Stimulated activated CD8-positive, alpha-beta memory T cell treated with anti-CD3 and anti-CD28 coated beads, Interleukin-12 subunit alpha, Interleukin-12 subunit beta, amount 100 ng/mL, for 1 hour (primary cell): ENCODE data around the gene DMD.
"Not testable (repeated sequence)": the region's sequence is repeated elsewhere in the genome, so short reads cannot be mapped to it uniquely, and the experiment has no call there.

Source experiments
- DNase-seq: peaks from one replicate; pipeline ENCODE4 v3.0.0-alpha.2; 2020; ENCODE audit warnings: low read depth

Gene DMD

DNA sequence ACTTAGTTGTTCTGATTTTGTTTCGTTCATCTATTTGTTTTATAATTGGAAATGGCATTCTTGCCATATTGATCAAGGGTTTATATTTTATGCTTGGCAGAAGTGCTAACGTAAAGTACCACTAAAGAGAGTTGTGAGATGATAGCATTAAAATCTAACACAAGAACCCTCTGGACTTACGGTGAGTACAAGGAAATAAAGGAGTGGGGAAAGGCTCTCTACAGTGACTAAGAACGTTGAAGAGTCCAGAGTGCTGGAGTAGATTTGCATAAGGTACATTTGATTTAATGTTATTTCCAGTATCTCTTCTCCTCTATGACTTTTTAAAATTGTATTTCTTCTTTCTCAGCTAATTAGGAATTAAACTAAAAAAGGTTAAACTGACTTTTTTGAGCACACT, 612.6 kb downstream of the DMD start:
- DNase-seq = no peak

GRCh38 chrX:32597777-32598176, 613.6 kb downstream of the DMD start:
- no peak for DNase-seq

- no peak for DNase-seq
These were observed 618.6 kb downstream of the DMD start for GRCh38 chrX:32592786-32593185.

GRCh38 chrX:32591589-32591988, 619.8 kb downstream of the DMD start:
- DNase-seq = no peak

DNA sequence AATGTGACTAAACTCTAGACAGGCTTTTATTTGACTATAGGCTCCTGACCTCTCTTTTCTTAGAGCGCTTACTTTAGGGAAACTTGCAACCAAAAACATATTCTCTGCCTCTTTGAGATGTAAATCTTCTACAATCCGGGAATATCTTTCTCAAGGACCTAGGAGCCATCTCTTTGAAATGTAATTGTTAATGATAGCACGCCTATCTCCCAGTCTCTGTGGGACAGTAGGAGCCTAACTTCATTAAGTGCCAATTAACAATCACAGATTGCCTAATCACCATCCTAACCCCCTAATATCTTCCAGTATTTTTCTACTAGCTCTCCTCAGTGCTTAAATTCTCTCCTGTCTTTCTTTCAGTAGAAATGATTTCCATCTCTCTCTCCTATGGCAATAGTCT, 628.6 kb downstream of the DMD start:
- DNase-seq = no peak

- no peak for DNase-seq
These were observed 634.5 kb downstream of the DMD start for GRCh38 chrX:32576885-32577284.

DNA sequence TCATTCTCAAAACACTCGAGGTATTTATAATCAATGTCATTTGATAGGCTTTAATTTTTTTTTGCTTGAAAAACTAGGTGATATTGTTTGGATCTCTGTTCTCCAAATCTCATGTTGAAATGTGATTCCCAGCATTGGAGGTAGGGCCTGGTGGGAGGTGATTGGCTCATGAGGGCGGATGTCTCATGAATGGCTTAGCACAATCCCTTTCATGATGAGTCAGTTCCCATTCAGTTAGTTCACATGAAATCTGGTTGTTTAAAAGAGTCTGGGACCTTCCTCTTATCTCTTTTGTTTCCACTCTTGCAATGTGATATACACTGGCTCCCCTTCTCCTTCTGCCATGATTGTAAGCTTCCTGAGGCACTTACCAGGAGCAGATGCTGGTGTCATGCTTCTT, 638.7 kb downstream of the DMD start:
- DNase-seq = no peak

GRCh38 chrX:32571579-32571978, 639.8 kb downstream of the DMD start:
- DNase-seq = no peak

DNA sequence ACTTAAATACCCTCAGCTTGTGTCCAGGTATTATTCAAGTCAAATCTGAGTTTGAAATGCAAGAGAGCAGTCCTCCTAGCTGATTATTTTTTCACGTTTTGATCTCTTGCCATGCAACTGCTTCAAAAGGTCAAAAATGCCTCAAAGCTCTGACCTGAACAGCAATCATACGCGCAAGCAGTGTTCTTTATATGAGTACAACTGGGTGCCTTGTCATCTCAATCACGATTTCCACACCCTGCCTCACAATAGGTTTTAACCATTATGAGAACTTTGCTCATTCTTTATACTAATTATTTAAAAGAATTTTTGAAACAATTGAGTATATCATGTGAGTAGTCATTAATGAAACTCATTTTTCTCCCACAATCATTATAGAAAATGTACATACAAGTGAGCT, 649.1 kb downstream of the DMD start:
- DNase-seq = no peak

- DNase-seq = no peak
These were observed 666.2 kb downstream of the DMD start for GRCh38 chrX:32545101-32545500.

DNA sequence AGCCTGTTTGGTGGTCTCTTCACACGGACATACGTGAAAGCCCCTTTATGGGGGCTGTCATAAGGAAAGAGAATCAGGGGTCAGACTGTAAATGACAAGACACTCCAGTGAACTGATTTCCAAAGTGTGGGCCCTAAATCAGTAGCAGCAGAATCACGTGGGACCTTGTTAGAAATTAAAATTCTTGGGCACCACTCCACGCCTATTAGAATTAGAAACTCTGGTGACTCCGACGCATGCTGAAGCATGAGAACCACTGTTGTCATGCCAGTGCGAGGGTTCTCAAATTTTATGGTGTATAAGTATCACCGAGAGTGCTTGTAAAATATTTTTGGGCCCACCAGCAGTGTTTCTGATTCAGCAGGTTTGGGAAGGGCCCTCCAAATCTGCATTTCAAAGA, 672.8 kb downstream of the DMD start:
- DNase-seq = no peak

- no peak for DNase-seq
These were observed 677.5 kb downstream of the DMD start for GRCh38 chrX:32533848-32534247.

- DNase-seq = no peak
These were observed 679.1 kb downstream of the DMD start for GRCh38 chrX:32532262-32532661.

- DNase-seq = no peak
These were observed 680.4 kb downstream of the DMD start for GRCh38 chrX:32530802-32531403.

GRCh38 chrX:32528451-32528850, 682.9 kb downstream of the DMD start:
- not testable (repeated sequence) for DNase-seq

DNA sequence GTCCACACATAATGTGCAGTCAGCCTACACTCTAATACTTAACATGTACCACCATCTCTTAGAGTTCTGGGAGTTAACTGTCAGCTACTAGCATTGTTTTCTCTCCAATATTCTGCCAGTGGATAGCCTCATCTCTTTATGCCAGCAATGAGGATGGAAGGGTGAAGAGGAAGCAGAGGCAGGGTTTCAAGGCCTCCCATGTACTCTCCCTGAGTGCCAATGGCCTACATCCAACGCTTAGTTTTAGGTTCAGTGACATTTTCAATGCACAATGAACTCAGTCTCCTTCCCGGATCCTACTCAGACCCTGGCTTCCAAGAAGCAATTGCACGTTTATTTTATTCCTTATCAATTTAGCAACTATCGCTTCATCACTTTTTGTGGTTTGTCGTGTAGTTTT, 686.1 kb downstream of the DMD start:
- DNase-seq = no peak

- DNase-seq = no peak
These were observed 687.0 kb downstream of the DMD start for GRCh38 chrX:32524385-32524784.

DNA sequence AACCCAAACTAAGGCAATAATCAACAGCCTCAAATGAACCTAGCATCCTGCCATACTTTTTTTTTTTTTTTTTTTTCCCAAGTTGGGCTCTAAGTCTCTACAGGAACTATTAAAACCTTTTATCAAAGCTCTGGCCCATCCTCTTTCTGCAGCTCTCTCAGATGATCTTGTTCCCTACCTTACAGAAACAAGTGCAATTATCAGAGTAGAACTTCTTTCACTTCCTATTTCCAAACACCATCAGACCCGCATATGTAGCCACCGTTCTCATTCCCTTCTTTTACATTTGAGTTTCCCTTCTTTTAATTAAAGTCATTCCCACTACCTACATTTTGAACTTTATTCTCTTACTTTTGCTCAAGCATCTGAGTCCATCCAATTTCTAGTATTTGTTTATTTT, 690.6 kb downstream of the DMD start:
- DNase-seq = no peak

DNA sequence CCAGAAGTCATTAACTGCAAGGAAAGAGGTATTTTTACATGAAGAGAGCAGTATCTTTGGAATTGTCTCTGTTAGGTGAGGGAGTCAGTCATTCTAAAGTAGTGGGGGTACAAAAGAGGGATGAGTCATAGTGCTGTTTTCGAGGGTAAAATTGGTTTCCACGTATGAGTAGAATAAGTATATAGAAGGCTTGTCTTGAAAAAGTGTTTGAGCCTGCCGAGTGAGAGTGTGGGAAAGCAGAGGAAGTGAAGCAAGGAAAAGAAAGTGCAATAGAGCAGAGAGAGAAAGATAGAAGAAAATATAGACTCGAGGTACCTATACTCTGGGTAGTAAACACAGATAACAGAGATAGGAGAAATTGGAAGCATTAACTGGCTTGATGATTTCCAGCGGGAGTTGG, 696.4 kb downstream of the DMD start:
- DNase-seq = no peak

- DNase-seq = no peak
These were observed 709.7 kb downstream of the DMD start for GRCh38 chrX:32501606-32502005.

DNA sequence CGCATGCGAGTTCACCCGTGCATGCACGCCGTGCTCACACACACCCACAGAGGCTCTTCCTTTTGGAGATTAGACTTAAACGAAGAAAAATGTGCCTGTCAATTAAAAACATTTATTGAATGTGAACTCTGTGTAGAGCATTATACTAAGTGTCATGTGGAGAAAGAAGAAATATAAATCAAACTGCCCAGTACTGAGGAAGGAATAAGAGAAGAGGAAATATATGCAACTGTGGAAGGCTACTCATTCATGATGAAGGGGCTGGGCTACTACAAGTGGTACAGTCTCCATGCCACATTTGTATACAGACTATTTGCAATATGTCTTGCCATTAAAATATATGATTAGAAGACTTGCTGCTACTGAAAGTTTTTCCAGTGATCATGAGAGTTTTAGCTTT, 714.7 kb downstream of the DMD start:
- no peak for DNase-seq

GRCh38 chrX:32495855-32496254, 715.5 kb downstream of the DMD start:
- DNase-seq = no peak

DNA sequence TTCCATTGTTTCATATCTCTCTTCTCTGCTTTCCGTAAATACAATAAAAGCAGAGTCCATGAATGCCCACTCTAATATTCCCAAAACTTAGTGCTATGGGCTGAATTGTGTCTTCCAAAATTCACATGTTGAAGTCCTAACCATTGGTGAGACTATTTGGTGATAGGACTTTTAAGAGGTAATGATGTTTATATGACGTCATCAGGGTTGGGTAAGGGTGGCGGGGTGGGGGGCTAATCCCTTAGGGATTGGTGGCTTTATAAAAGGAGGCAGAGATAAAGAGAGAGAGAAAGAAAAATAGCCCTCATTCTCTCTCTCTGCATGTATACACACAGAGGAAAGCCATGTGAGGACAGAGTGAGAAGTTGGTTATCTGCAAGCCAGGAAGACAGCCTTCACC, 722.2 kb downstream of the DMD start:
- no peak for DNase-seq

DNA sequence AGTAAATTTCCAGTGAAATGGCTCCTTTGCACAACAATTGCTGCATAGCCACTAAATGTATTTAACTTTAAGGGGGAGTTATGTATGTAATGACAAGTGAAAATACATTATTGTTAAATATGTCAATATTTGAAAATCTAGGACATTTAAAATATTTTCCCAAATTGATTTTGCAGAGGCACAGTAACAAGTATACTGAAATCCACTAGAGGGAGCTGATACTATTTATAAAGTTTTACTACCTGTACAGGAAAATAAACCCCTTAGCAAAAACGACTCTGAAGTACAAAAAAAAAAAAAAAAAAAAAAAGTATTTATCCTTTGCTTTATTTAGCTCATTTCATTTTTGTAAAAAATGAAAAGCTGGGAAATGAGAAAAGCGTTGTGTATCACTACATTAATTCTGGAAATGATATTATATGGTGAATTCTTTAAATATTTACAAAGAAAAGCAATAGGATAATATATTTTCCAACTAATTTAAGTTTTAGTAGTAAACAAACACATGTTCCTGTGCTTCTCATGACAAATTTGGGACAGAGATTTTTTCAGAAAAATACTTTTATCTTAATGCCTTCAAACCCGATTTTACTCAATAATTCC, 727.7 kb downstream of the DMD start:
- no peak for DNase-seq
